Measurements from ENCODE around the gene ATG4B. TPM values are rescaled to one million over a fixed set of nuclear protein-coding genes. Genes with fewer than 3 reads are reported as not detected.

The ATG4B gene
- total and polyA plus RNA-seq, 10 donors = 31.1 to 114 (median 87.7) TPM

- peaks cover 2 to 91% (median 22%) of the 10 kb centered on the region in 6 donors for H3K36me3 ChIP-seq
These were observed 44.2 kb upstream of the ATG4B start for GRCh38 chr2:241593271-241593670.

GRCh38 chr2:241595600-241596140 lies 41.8 kb upstream of the ATG4B start:
- Histone ChIP-seq H3K4me3 (no peak overlapping the region), H3K27me3 (replicated peaks in 1 of 7) (no peaks in the 10 kb centered on the region), H3K9me3 (no peaks in the 10 kb centered on the region), H3K4me1 (no peaks in the 10 kb centered on the region), H3K27ac (no peak overlapping the region), H3K36me3 (peaks cover 2 to 100% (median 34%) of the 10 kb centered on the region in 6 donors)
- intact Hi-C loops (cut with DNase I; ENCODE audit: low total_unique reads) = no loop called here
- WGBS, 5 donors = 87 to 96% (median 90%) methylated on average over 13 to 15 of the region's 15 CpGs
- peak; percentile 59 for DNase-seq
- TF ChIP-seq POLR2AphosphoS5 (IDR thresholded peaks at IDR 0.05) = no peak
- peak in 1 of 11 experiments; percentile 43 for TF ChIP-seq CTCF (IDR thresholded peaks at IDR 0.05 in 8 of 11, conservative IDR thresholded peaks at IDR 0.05 in 3 of 11)

More at GRCh38 chr2:241593271-241593670, 44.2 kb upstream of the ATG4B start:
- intact Hi-C loops (cut with DNase I; ENCODE audit: low total_unique reads) = no loop called here
- H3K27me3 ChIP-seq (replicated peaks in 1 of 7) = no peaks in the 10 kb centered on the region
- no peak for TF ChIP-seq CTCF (IDR thresholded peaks at IDR 0.05 in 8 of 11, conservative IDR thresholded peaks at IDR 0.05 in 3 of 11)
- TF ChIP-seq POLR2AphosphoS5 (IDR thresholded peaks at IDR 0.05) = no peak
- TF ChIP-seq POLR2A (IDR thresholded peaks at IDR 0.05) = no peak
- peak; percentile 48 for DNase-seq
- peaks cover 2 to 13% (median 7%) of the 10 kb centered on the region in 8 donors for H3K9me3 ChIP-seq
- H3K27ac ChIP-seq = no peak overlapping the region
- WGBS, 5 donors = 93 to 98% (median 95%) methylated on average over 16 of the region's 16 CpGs
- H3K4me3 ChIP-seq = no peak overlapping the region
- H3K4me1 ChIP-seq = no peaks in the 10 kb centered on the region

GRCh38 chr2:241597561-241597960 lies 39.9 kb upstream of the ATG4B start:
- Histone ChIP-seq H3K4me3 (no peak overlapping the region), H3K27me3 (replicated peaks in 1 of 7) (no peaks in the 10 kb centered on the region), H3K9me3 (no peaks in the 10 kb centered on the region), H3K27ac (no peak overlapping the region), H3K36me3 (peaks cover 2 to 100% (median 45%) of the 10 kb centered on the region in 6 donors), H3K4me1 (no peaks in the 10 kb centered on the region)
- intact Hi-C loops (cut with DNase I; ENCODE audit: low total_unique reads) = no loop called here
- TF ChIP-seq POLR2A (IDR thresholded peaks at IDR 0.05) (no peak), POLR2AphosphoS5 (IDR thresholded peaks at IDR 0.05) (no peak), CTCF (IDR thresholded peaks at IDR 0.05 in 8 of 11, conservative IDR thresholded peaks at IDR 0.05 in 3 of 11) (no peak)
- peak; percentile 18 for DNase-seq
- WGBS, 5 donors = 91 to 98% (median 94%) methylated on average over 6 of the region's 6 CpGs

- no peak overlapping the region for H3K27ac ChIP-seq
- no peak overlapping the region for H3K4me3 ChIP-seq
- intact Hi-C loops (cut with DNase I; ENCODE audit: low total_unique reads) = no loop called here
- H3K36me3 ChIP-seq = peaks cover 2 to 100% (median 49%) of the 10 kb centered on the region in 6 donors
- H3K4me1 ChIP-seq = no peaks in the 10 kb centered on the region
- H3K27me3 ChIP-seq (replicated peaks in 1 of 7) = no peaks in the 10 kb centered on the region
- no peak for DNase-seq
- TF ChIP-seq POLR2AphosphoS5 (IDR thresholded peaks at IDR 0.05) (no peak), CTCF (IDR thresholded peaks at IDR 0.05 in 8 of 11, conservative IDR thresholded peaks at IDR 0.05 in 3 of 11) (no peak), POLR2A (IDR thresholded peaks at IDR 0.05) (no peak)
- no peaks in the 10 kb centered on the region for H3K9me3 ChIP-seq
- WGBS, 5 donors = 83 to 96% (median 89%) methylated on average over 5 of the region's 5 CpGs
These were observed 39.4 kb upstream of the ATG4B start for GRCh38 chr2:241598061-241598460.
